ENCODE measurements around the gene JAG2.
"Not testable (repeated sequence)": the region's sequence is repeated elsewhere in the genome, so short reads cannot be mapped to it uniquely, and the experiment has no call there.

Gene JAG2

GRCh38 chr14:105137481-105138020 is 31.0 kb downstream of the JAG2 start:
- no peak for DNase-seq

GRCh38 chr14:105136401-105137322 is 31.9 kb downstream of the JAG2 start:
- no peak for DNase-seq

- DNase-seq = no peak
Observed at GRCh38 chr14:105135700-105136395, 32.7 kb downstream of the JAG2 start.

GRCh38 chr14:105132921-105133654 is 35.5 kb downstream of the JAG2 start:
- DNase-seq = no peak

- no peak for DNase-seq
Observed at GRCh38 chr14:105131241-105131640, 37.3 kb downstream of the JAG2 start.

GRCh38 chr14:105128059-105128458 is 40.5 kb downstream of the JAG2 start:
- DNase-seq = no peak

- no peak for DNase-seq
Observed at GRCh38 chr14:105126981-105127329, 41.6 kb downstream of the JAG2 start.

- no peak for DNase-seq
Observed at GRCh38 chr14:105126126-105126980, 42.2 kb downstream of the JAG2 start.

GRCh38 chr14:105124823-105125222 is 43.8 kb downstream of the JAG2 start:
- no peak for DNase-seq

- no peak for DNase-seq
Observed at GRCh38 chr14:105123981-105124765, 44.4 kb downstream of the JAG2 start.

- no peak for DNase-seq
Observed at GRCh38 chr14:105123064-105123665, 45.4 kb downstream of the JAG2 start.

GRCh38 chr14:105120056-105120455 is 48.5 kb downstream of the JAG2 start:
- no peak for DNase-seq

GRCh38 chr14:105119408-105120025 is 49.1 kb downstream of the JAG2 start:
- no peak for DNase-seq

GRCh38 chr14:105118646-105119407 is 49.7 kb downstream of the JAG2 start:
- DNase-seq = no peak

GRCh38 chr14:105117710-105118385 is 50.7 kb downstream of the JAG2 start:
- DNase-seq = no peak

- no peak for DNase-seq
Observed at GRCh38 chr14:105117257-105117646, 51.3 kb downstream of the JAG2 start.

- no peak for DNase-seq
Observed at GRCh38 chr14:105116451-105117256, 51.9 kb downstream of the JAG2 start.

GRCh38 chr14:105109243-105109642 is 59.3 kb downstream of the JAG2 start:
- DNase-seq = not testable (repeated sequence)

Measured in effector CD4-positive, alpha-beta T cell (primary cell).